ENCODE data around the gene ZNF454. TPM values are rescaled to one million over a fixed set of nuclear protein-coding genes. Genes with fewer than 3 reads are reported as not detected.

Gene ZNF454
- total RNA-seq, result 2.8 and 3.0 TPM in 2 replicates

DNA sequence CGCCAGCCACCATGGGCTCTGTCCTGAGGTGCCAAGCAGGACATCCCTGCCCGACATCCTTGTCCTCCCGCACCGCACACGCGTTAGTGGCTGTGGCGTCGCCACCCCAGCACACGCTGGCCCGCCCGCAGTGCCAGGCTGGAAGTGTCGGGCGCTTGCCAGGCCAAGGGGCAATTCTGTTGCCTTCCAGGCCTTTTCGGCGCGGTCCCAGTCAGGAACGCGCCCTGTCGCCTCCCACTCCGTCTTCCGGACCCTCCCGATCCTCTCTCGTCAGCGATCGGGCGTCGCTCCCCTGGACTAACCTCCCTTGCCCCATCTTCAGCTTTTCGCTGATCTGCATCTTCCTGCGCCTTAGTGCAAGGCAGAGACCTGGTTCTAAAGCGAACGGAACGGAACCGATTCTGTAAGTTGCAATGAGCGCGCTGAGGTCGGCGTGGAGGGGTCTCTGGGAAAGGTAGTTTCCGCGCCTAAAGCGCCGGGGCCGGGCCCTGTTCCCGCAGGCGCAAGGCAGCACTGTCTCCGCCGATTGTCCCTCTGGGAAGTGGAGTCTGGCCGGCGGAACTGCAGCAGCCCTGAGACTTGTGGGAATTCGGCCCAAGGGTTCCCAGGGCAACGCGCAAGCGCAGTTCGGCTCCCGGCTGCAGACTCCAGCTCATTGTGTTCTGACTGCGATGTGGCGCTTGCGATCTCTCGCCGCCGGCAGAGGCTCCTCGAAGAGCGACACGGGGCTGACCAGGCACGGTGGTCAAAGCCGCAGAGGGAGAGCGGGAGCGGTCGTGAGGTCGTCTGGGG, at the start of gene ZNF454:
ZNF454 (plus strand) TSS at position 630 of the 792 bp plus-strand sequence. CDS start 1,594 bp downstream, outside the sequence.

DNA sequence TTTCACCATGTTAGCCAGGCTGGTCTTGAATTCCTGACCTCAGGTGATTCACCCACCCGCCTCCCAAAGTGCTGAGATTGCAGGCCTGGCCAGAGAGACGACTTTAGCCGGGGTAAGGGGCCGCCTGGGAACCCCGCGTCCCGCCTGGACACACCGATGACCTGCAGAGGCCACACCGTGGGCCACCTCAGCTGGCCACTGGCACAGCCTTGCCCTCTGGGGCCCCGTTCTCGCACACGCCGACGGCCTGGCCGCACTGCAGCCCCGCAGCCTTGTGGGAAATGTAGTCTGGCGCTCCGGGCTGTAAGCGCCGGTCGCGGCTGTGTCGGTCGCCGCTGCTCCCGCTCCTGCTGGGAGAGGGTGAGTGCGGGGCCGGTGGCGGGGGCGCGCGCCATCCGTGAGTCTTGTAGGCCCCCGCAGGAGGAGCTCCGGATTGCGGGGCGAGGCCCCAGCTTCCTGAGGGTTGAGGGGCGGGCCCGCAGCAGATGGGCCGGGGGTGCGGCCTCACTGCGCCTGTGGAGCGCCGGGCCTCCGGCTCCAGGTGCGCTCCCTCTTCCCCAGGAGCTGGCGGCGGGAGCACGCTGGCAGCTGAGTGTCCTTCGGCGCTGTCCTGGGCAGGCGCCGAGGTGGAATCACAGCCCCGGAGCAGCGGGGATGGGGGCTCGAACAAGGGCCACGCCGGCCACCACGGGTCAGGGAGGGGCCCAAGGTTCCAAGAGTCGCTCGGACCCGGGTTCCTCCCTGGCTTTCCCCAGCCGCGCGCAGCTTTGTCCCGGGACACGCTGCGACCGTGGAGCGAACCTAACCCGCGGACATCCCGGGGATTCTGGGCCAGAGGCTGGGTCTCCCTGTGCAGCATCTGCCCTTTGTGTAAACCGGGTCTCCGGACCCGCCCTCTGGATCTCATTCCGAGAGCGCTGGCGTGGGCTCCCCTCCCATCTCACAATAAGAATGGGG, 45.1 kb upstream of the ZNF454 start, which contains the start of gene ZFP2:
ZFP2 (plus strand) TSS at position 299 of the 957 bp plus-strand sequence. CDS start 35,401 bp downstream, outside the sequence.

DNA sequence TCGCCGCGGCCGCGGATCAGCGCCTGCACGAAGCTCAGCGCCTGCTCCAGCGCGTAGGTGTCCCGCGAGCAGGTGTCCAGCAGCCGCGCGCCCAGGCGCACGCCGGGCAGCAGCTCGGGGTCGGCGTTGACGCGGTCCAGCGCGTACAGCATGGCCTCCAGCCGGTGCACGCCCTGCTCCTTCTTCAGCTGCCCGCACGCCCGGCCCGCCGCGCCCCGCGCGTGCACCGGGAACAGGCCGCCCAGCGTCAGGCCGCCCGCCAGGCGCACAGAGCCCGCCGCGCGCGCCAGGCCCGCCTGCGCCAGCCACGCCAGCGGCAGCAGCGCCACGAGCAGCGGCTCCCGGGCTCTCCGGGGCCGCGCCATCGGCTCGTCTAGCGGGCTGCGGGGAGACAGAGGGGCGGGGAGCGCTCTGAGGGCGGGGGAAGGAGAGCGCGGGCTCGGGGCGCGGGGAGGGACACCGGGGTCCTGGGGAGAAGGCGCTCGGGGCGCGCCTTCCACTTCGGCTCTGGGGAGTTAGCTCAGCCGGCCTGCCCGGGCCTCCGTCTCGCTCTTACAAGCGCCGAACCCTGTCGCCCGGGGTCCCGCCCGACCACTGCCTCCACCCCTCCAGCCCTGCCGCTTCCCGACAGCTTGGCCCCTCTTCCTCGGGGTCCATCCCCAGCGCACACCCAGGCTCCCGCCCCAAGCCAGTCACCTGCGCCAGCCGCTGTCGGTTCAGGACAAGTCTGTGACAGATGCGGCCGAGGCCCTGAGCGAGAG, 53.8 kb downstream of the ZNF454 start, which contains the start of gene GRM6:
GRM6 (minus strand) TSS at position 741 of the 761 bp plus-strand sequence; CDS start at position 365, 376 bp downstream.

Other genes starting within 250 kb of the ZNF454 start
- gene ZNF354A, start 210.5 kb upstream of the ZNF454 start, total RNA-seq, result 2.9 and 4.9 TPM in 2 replicates
- gene ZNF354B, start 81.2 kb upstream of the ZNF454 start, total RNA-seq, result 7.7 TPM in 2 replicates
- gene ZFP2, start 45.3 kb upstream of the ZNF454 start, total RNA-seq, result 1.9 and 2.6 TPM in 2 replicates
- gene GRM6, start 54.1 kb downstream of the ZNF454 start, total RNA-seq, result under 0.01 TPM in 2 replicates
- 4.1 and 4.2 TPM in 2 replicates for gene ZNF879, start 82.6 kb downstream of the ZNF454 start, total RNA-seq
- gene ZNF354C, start 119.2 kb downstream of the ZNF454 start, total RNA-seq, result 7.1 and 8.2 TPM in 2 replicates